VCaP (cell line): ENCODE measurements around the gene CHST11.

Experiments used
- H3K27ac ChIP-seq: fragments of 450-650 bp; 2 replicates; pipeline ENCODE4 v1.5.1; 2017
- CTCF ChIP-seq: fragments of 450-650 bp; conservative IDR thresholded peaks from 2 replicates; pipeline ENCODE4 v1.5.1; 2017; ENCODE audit warnings: mild to moderate bottlenecking, moderate library complexity

The CHST11 gene

GRCh38 chr12:104536841-104537240 is 80.1 kb downstream of the CHST11 start:
- TF ChIP-seq CTCF: no peak
- H3K27ac ChIP-seq: no peak overlapping the region

GRCh38 chr12:104538056-104538455 is 81.3 kb downstream of the CHST11 start:
- no peak overlapping the region for H3K27ac ChIP-seq
- no peak for TF ChIP-seq CTCF

- no peak for TF ChIP-seq CTCF
- no peak overlapping the region for H3K27ac ChIP-seq
These were observed 82.2 kb downstream of the CHST11 start for GRCh38 chr12:104538891-104539462.

GRCh38 chr12:104544836-104545235 is 88.1 kb downstream of the CHST11 start:
- TF ChIP-seq CTCF: no peak
- no peak overlapping the region for H3K27ac ChIP-seq

GRCh38 chr12:104546575-104546974 is 89.8 kb downstream of the CHST11 start:
- no peak overlapping the region for H3K27ac ChIP-seq
- no peak for TF ChIP-seq CTCF

GRCh38 chr12:104547235-104547634 is 90.5 kb downstream of the CHST11 start:
- H3K27ac ChIP-seq: no peak overlapping the region
- no peak for TF ChIP-seq CTCF

- H3K27ac ChIP-seq: no peak overlapping the region
- TF ChIP-seq CTCF: no peak
These were observed 93.2 kb downstream of the CHST11 start for GRCh38 chr12:104549815-104550480.
